Eye (tissue), 1 donor: ENCODE results near the gene ZNF302.

Experiments
- DNase-seq: peaks from one replicate; pipeline ENCODE4 v3.0.0-alpha.2; 2015

Gene ZNF302

DNA sequence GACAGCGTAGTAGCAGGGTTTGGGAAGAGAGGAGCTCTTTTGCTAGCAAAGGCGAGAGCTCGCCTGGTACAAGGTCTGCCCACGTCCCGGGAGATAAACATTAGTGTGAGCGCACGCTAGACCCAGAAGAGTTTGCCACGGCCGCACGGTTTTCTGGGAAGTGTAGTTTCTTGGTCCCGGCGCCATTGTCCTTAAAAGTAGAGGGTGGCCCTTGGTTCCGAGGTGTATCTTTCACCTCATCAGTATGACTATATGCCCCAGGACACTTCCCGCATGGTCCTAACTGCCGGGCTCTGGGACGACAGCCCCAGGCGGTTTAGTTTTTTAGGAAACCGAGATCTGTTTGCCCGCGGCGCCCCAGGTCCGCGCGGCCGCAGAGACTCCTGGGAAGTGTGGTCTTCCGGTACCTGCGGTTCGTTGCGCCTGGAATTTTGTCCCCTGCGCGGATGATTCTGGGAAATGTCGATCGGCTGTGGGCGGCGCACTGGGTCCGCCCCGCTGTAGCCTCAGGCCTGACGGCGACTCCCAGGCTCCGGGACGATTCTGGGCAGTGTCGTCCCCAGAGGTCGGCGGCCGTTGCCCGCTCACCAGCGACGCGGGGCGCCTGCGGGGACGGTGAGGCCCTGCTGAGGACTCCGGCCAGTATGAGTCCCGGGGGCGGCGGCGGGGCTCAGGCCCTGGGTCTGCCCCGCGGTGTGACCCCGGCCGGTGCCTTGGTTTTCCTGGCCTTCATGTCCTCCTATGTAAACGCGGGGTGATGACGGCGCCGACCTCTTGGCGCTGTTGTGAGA, 56.5 kb downstream of the ZNF302 start, which contains the start of gene ZNF181:
ZNF181 (plus strand) TSS at position 498 of the 791 bp plus-strand sequence. CDS start 795 bp downstream, outside the sequence.
- DNase-seq: peak; percentile 97

DNA sequence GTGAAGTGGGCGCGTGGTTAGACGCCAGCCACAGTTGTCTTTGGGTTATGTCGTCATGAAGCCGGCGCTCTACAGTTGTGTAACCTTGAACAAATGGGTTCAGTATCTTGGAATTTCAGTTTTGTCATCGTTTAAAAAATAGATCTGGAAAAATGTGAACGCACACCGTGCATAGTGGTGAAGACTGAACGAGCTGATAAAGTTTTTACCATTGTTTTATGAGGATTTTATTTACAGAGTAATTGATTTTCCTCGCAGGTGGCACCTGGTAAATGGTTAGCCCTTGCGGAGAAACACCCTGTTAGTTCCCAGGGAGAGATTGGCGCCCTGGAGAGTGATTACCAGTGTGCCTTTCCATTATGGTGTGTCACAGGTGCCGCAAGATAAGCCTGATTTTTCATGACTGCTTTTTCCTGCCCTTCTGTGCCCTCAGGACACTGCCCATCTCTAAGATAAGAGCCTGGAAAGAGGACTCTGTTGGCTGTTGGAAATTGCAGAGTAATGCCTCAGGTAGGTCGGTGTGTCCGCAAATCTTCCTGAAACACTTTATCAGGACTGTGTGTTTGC, 57.1 kb downstream of the ZNF302 start:
- no peak for DNase-seq
